ENCODE data around the gene TSPEAR. TPM values are rescaled to one million over a fixed set of nuclear protein-coding genes. Genes with fewer than 3 reads are reported as not detected.
A peak's percentile ranks its signal among the peaks of the same experiment; 100 is the strongest.

The TSPEAR gene
- total RNA-seq, 4 donors from 2014 or later = under 0.01 to 0.23 TPM; not detected in 2

DNA sequence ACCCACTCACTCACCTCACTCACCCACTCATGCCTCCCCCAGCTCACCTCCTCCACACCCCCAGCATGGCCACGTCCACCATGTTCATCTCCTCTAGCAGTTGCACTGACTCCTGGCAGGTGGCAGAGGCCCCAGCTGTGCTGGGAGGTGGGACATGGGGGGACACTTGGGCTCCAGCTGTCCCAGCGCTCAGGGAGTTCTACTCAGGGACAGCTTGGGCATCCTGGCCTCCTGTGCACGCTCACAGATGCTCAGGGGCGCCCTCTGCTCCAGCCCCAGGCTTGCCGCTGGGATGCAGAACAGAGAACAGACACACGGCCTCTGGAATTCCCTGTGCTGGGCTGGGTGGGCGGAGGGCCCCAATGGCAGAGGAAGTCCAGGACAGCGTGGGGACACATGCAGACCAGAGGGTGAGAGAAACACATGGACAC lies 94.3 kb downstream of the TSPEAR start:
- H3K4me3 ChIP-seq = no peak overlapping the region
- DNase-seq (ENCODE audit: extremely low spot score) = peak; percentile 62
- peaks cover 0 to 46% (median 0%) of the 10 kb centered on the region in 4 donors for H3K27me3 ChIP-seq
- no peaks in the 10 kb centered on the region for H3K4me1 ChIP-seq
- H3K9me3 ChIP-seq = peaks cover 0 to 13% (median 0%) of the 10 kb centered on the region in 4 donors
- intact Hi-C loops (cut with DNase I) = no loop called here
- TF ChIP-seq EP300 (IDR thresholded peaks at IDR 0.05) = no peak
- no peak for TF ChIP-seq POLR2A (IDR thresholded peaks at IDR 0.05; ENCODE audit: low read depth)
- TF ChIP-seq, protein P1, sequence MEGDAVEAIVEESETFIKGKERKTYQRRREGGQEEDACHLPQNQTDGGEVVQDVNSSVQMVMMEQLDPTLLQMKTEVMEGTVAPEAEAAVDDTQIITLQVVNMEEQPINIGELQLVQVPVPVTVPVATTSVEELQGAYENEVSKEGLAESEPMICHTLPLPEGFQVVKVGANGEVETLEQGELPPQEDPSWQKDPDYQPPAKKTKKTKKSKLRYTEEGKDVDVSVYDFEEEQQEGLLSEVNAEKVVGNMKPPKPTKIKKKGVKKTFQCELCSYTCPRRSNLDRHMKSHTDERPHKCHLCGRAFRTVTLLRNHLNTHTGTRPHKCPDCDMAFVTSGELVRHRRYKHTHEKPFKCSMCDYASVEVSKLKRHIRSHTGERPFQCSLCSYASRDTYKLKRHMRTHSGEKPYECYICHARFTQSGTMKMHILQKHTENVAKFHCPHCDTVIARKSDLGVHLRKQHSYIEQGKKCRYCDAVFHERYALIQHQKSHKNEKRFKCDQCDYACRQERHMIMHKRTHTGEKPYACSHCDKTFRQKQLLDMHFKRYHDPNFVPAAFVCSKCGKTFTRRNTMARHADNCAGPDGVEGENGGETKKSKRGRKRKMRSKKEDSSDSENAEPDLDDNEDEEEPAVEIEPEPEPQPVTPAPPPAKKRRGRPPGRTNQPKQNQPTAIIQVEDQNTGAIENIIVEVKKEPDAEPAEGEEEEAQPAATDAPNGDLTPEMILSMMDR (IDR thresholded peaks at IDR 0.05) = no peak
- TF ChIP-seq POLR2AphosphoS5 (IDR thresholded peaks at IDR 0.05) = no peak
- H3K27ac ChIP-seq (replicated peaks in 1 of 4) = no peak overlapping the region
- WGBS = 73% methylated on average over 3 of the region's 8 CpGs
- no peaks in the 10 kb centered on the region for H3K36me3 ChIP-seq

DNA sequence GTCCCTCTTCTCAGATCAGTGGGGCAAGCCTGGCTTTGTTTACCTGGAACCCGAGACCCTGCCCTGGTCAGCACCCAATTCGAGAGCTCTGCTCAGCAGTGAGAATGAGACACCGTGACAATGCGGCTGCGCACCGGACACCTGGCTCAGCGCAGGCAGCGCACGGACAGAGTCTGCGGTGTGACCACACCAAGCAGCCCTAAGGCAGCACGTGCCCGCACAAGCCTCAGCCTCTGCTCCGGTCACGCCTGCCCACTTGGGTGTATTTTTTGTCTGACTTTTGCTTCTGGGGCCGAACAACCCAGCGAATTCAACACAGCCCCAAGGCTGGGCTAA lies 94.8 kb downstream of the TSPEAR start:
- no peak overlapping the region for H3K4me3 ChIP-seq
- H3K27me3 ChIP-seq = peaks cover 0 to 50% (median 0%) of the 10 kb centered on the region in 4 donors
- intact Hi-C loops (cut with DNase I) = no loop called here
- no peaks in the 10 kb centered on the region for H3K4me1 ChIP-seq
- H3K36me3 ChIP-seq = no peaks in the 10 kb centered on the region
- H3K9me3 ChIP-seq = peaks cover 0 to 18% (median 4%) of the 10 kb centered on the region in 4 donors
- TF ChIP-seq POLR2A (IDR thresholded peaks at IDR 0.05; ENCODE audit: low read depth) = no peak
- TF ChIP-seq, protein P1 (IDR thresholded peaks at IDR 0.05) = no peak
- no peak for TF ChIP-seq EP300 (IDR thresholded peaks at IDR 0.05)
- no peak for TF ChIP-seq POLR2AphosphoS5 (IDR thresholded peaks at IDR 0.05)
- peak; percentile 57 for DNase-seq (ENCODE audit: extremely low spot score)
- H3K27ac ChIP-seq (replicated peaks in 1 of 4) = no peak overlapping the region
- WGBS = 70% methylated on average over 14 of the region's 16 CpGs

DNA sequence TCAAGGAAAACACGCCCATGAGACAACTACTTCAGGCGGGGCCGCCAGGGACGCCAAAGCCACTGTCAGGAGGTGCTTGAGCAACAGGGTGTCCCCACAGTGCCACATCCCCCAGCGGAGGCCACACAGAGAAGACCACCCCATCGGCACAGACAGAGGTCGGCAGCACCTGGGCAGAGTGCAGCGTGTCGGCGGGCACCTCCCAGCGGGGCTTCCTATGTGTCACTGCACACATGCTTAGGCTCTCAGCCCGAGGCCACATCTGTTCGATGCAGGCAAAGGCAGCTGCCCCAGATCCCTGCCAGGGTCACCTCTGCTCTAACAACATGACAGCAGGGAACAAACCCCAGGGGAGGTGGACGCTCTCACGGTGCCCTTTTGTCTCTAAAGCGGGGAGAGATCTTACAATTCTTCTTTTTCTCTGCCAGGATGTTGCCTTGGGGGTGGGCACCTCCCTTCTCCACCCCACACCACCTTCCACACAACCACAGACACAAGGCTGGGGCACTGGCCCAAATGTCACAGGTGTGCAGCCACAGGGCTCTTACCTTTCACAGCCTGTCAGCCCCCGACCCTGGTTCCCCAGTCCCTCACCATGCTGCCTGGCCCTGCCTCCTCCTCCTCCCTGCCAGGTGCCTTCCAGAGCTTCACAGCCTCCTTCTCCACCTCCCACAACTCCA lies 95.3 kb downstream of the TSPEAR start:
- DNase-seq (ENCODE audit: extremely low spot score) = peak; percentile 85
- Histone ChIP-seq H3K9me3 (peaks cover 0 to 23% (median 9%) of the 10 kb centered on the region in 4 donors), H3K4me3 (no peak overlapping the region), H3K36me3 (no peaks in the 10 kb centered on the region), H3K27me3 (peaks cover 0 to 50% (median 0%) of the 10 kb centered on the region in 4 donors), H3K4me1 (no peaks in the 10 kb centered on the region), H3K27ac (replicated peaks in 1 of 4) (no peak overlapping the region)
- WGBS = 52% methylated on average over 7 of the region's 17 CpGs
- intact Hi-C loops (cut with DNase I) = no loop called here
- TF ChIP-seq POLR2AphosphoS5 (IDR thresholded peaks at IDR 0.05) = no peak
- TF ChIP-seq, protein P1 (IDR thresholded peaks at IDR 0.05) = no peak
- TF ChIP-seq EP300 (IDR thresholded peaks at IDR 0.05) = no peak
- no peak for TF ChIP-seq POLR2A (IDR thresholded peaks at IDR 0.05; ENCODE audit: low read depth)

DNA sequence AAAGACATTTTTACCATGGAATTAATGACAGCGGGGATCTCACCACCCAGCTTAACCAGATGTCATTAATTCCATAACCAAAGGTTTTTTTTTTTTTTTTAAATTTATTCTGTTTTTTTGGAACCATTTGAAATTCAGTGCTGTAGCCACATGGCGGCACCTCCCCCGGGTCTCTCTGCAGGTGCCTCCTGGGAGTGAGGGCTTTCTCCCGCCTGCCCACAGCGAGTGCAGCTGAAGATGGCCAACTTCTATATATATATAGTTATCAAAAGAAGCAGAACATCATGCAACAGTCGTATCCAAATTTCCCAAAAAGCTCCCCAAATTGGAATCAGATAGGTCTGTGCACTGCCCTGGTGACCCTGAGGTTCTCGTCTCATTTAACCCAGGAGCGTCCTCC lies 95.9 kb downstream of the TSPEAR start:
- Histone ChIP-seq H3K4me1 (no peaks in the 10 kb centered on the region), H3K4me3 (no peak overlapping the region), H3K9me3 (peaks cover 0 to 29% (median 14%) of the 10 kb centered on the region in 4 donors), H3K36me3 (no peaks in the 10 kb centered on the region), H3K27ac (replicated peaks in 1 of 4) (no peak overlapping the region), H3K27me3 (peaks cover 0 to 50% (median 0%) of the 10 kb centered on the region in 4 donors)
- intact Hi-C loops (cut with DNase I) = no loop called here
- 80% methylated on average over 8 of the region's 8 CpGs for WGBS
- no peak for DNase-seq (ENCODE audit: extremely low spot score)
- TF ChIP-seq POLR2A (IDR thresholded peaks at IDR 0.05; ENCODE audit: low read depth) (no peak), POLR2AphosphoS5 (IDR thresholded peaks at IDR 0.05) (no peak), EP300 (IDR thresholded peaks at IDR 0.05) (no peak)
- TF ChIP-seq, protein P1 (IDR thresholded peaks at IDR 0.05) = no peak
